GM12864 (cell line): ENCODE results near the gene VSTM1.

Experiments used
- DNase-seq: peaks from one replicate; pipeline ENCODE4 v3.0.0-alpha.2; 2011; ENCODE audit warnings: low read depth
- H3K4me3 ChIP-seq: 2 replicates; pipeline ENCODE4 v1.5.1; 2011; ENCODE audit warnings: mild to moderate bottlenecking, low read depth, low read length, control low read depth
- CTCF ChIP-seq: IDR thresholded peaks from 2 replicates; pipeline ENCODE4 v1.5.1; 2011; ENCODE audit warnings: low read depth, mild to moderate bottlenecking, moderate library complexity, low read length, control low read depth, inconsistent platforms; ENCODE audit errors: missing control alignments

The VSTM1 gene

DNA sequence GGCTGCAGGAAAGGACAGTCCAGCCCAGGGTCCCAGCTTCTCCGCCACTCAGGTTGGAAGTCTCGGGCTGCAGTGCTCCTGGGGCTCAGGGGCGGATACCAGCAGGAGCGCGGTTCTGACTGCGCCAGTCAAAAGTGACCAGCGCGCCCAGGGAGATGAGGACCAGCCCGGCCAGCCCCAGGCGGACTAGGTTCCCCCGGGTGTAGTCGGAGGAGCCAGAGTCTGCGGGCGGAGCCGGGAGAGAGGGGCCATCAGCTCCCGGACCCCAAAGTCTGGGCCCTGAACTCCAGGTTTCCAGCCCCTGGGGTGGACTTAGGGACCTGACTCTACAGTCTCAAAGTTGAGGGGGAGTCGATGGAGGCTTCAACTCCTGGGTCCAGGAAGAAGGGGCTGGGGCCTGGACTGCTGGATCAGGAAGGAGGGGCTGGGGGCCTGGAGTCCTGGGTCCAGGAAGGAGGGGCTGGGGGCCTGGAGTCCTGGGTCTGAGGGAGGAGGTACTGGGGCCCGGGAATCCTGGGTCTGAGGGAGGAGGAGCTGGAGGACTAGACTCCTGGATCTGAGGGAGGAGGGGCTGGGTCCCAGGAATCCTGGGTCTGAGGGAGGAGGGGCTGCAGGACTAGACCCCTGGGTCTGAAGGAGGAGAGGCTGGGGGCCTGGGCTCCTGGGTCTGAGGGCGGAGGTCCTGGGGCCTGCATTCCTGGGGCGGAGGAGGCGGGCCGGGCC is 31.6 kb upstream of the VSTM1 start:
- H3K4me3 ChIP-seq, result no peak overlapping the region
- TF ChIP-seq CTCF, result no peak
- no peak for DNase-seq

GRCh38 chr19:54094426-54095000 is 30.8 kb upstream of the VSTM1 start:
- no peak for TF ChIP-seq CTCF
- H3K4me3 ChIP-seq, result no peak overlapping the region
- DNase-seq, result no peak

DNA sequence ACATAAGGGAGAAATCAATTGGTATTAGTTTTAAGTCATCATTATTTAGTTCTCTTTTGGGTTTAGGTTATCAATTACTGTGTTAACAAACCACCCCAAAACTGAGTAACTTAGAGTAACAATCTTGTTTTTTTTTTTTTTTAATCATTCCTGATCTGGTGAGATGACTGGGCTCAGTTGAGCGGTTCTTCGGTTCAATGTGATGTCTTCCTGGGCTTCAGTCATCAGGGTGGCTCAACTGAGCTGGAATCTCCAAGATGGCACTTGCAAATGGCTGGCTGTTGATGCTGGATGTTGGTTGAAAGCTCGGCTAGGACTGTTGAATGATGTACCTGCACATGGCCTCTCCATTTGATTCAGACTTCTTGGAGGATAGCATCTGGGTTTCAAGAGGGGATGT is 20.7 kb upstream of the VSTM1 start:
- no peak for TF ChIP-seq CTCF
- no peak for DNase-seq

DNA sequence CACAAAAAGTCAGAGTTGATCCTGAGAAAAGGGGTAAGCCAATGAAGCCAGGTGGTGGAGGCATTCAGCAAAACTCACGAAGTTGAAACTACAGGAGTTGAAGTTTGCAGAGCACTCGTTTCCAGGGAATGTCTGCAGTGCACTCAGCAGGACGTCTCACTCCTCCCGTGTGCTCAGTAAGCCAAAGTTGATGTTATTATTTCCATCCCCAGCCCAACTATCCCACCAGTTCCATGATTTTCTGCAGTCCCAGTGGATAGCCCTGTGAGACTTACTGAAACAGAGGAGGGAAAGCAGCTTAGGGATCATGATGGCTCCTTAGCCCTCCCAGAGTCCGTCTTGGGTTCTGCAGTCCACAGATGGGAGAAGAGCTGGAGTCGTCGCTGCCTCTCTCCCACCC is 17.3 kb upstream of the VSTM1 start, which contains the start of gene TARM1:
Gene TARM1, minus strand, starts transcription at position 334 of the 400 bp plus-strand sequence. Its CDS starts 25 bp downstream, at position 309.
- no peak for TF ChIP-seq CTCF
- DNase-seq, result no peak
- no peak within 1 kb of the TSS for H3K4me3 ChIP-seq

More for the DNA sequence above, 20.7 kb upstream of the VSTM1 start:
- no peak overlapping the region for H3K4me3 ChIP-seq

- no peak for TF ChIP-seq CTCF
- no peak for DNase-seq
- no peak overlapping the region for H3K4me3 ChIP-seq
Measured at GRCh38 chr19:54077334-54077733, 13.6 kb upstream of the VSTM1 start.

- DNase-seq, result no peak
- no peak for TF ChIP-seq CTCF
- no peak overlapping the region for H3K4me3 ChIP-seq
Measured at GRCh38 chr19:54074851-54075250, 11.2 kb upstream of the VSTM1 start.

- no peak overlapping the region for H3K4me3 ChIP-seq
- no peak for DNase-seq
- TF ChIP-seq CTCF, result no peak
Measured at GRCh38 chr19:54073829-54074228, 10.1 kb upstream of the VSTM1 start.
